Retinal pigment epithelial cell (primary cell): ENCODE results near the gene PARD3.
A peak's percentile ranks its signal among the peaks of the same experiment; 100 is the strongest.

Experiments
- DNase-seq: peaks from one replicate; pipeline ENCODE4 v3.0.0-alpha.2; 2010; ENCODE audit warnings: low read depth
- H3K4me3 ChIP-seq: 2 replicates; pipeline ENCODE4 v1.5.1; 2011; ENCODE audit warnings: mild to moderate bottlenecking, low read length, control low read depth, moderate library complexity
- TF ChIP-seq, protein P1 (sequence below): conservative IDR thresholded peaks from 2 replicates; pipeline ENCODE4 v1.5.1; 2011; ENCODE audit warnings: low read depth, low read length, control low read depth, inconsistent platforms

The PARD3 gene

DNA sequence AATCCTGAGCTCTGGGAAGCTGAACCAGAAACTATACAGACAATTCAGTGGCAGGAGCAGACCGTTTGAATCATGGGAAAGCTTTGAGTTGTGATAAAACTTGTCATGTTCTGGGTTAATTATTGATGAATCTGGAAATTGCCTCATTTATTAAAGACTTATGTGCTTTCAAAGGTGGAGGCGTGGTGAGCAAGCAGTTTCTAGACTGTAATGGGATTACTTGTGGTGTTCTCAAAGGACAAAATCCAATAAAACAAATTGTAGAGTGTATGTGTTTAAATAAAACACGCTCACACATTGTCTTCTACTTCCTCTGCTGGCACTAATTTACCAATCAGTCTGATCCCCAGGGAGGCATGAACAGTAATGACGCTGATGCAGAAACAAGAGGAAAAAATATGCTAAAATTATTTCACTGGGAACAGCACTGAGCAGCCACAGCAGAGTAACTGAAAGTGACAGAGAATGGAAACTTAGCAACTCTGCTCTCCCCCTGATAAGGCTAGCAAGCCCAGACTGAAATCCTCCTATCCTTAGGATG, 25.1 kb downstream of the PARD3 start:
- no peak overlapping the region for H3K4me3 ChIP-seq
- no peak for DNase-seq
- TF ChIP-seq, protein P1, sequence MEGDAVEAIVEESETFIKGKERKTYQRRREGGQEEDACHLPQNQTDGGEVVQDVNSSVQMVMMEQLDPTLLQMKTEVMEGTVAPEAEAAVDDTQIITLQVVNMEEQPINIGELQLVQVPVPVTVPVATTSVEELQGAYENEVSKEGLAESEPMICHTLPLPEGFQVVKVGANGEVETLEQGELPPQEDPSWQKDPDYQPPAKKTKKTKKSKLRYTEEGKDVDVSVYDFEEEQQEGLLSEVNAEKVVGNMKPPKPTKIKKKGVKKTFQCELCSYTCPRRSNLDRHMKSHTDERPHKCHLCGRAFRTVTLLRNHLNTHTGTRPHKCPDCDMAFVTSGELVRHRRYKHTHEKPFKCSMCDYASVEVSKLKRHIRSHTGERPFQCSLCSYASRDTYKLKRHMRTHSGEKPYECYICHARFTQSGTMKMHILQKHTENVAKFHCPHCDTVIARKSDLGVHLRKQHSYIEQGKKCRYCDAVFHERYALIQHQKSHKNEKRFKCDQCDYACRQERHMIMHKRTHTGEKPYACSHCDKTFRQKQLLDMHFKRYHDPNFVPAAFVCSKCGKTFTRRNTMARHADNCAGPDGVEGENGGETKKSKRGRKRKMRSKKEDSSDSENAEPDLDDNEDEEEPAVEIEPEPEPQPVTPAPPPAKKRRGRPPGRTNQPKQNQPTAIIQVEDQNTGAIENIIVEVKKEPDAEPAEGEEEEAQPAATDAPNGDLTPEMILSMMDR = no peak

DNA sequence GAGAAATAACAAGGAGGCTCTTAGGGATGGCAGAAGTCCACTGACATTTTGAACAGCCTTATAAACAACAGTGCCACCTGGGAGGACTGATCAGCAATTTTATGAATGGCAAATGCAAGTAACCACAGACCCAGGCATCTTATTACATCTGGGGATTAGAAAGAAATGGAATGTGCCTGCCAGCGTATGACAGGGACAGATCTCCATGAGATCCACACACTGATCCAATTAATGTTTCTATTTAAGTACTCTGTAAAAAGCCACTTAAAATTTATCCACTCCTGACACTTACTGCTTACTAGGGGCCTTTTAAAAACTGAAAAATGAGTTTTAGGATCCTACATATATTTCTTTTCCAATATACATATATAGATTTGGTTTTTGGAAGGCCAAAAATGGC, 28.6 kb downstream of the PARD3 start:
- H3K4me3 ChIP-seq = no peak overlapping the region
- TF ChIP-seq, protein P1 = no peak
- DNase-seq = peak; percentile 66

DNA sequence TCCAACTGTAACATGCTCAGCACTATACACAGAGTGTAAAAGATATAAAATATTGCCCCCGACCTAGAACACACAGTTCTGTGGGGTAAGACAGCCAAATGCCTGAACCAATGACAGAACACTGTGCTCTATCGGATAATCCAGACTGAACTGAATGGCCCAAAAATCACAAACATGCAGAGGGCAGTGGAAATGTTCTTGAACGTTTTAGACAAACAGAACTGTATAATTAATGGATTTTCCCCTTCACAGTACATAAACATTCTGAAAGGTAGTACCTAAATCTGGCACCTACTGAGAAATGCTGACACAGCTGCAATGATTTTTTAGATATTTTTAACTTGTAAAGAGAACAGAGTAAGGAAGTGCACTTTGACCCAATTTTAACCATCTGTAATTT, 33.4 kb downstream of the PARD3 start:
- H3K4me3 ChIP-seq = no peak overlapping the region
- no peak for DNase-seq
- TF ChIP-seq, protein P1 = no peak

DNA sequence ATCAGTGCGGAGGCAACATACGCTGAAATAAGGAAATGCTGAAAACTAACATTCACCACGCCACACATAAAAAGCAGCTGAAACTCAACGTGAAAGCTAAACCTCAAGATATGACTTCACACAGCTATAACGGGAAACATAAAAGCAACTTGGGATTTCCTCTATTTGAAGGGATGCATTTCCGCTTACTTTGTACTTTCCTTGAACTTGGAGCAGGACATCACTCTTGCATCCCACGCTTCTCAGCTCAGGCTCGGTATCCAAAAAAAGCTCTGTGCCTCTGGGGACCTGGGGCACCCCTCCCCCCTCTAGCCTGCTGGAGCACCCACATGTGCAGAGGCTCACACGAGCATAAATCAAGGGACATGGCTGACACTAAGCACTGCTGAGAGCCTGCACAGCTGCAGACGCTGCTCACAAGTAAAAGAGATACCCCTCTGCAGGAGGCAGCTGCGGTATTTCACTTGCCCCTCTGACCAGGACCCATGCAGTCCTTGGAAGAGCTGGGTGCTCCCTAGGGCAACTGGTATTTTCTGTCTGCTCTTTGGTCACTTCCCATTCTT, 34.2 kb downstream of the PARD3 start:
- DNase-seq = no peak
- TF ChIP-seq, protein P1 = no peak
- no peak overlapping the region for H3K4me3 ChIP-seq

DNA sequence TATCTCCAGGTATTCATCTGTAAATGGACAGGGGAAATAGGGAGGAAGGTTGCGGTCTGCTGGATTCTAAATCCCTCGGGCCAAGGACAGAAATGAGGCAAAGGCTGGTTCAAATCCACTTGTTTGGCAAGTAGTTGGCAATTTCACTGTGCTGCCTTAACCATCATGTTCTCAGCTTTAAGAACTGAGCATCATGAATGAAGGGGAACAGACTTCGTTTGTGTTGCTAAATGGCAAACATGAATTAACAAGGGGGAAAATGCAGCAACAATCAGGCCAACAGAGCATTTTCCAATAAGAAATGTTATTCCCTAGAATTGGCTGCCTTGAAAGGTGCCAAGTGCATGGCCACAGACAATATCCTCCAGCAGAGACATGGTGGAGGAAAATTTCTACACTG, 36.9 kb downstream of the PARD3 start:
- H3K4me3 ChIP-seq = no peak overlapping the region
- no peak for DNase-seq
- TF ChIP-seq, protein P1 = no peak

DNA sequence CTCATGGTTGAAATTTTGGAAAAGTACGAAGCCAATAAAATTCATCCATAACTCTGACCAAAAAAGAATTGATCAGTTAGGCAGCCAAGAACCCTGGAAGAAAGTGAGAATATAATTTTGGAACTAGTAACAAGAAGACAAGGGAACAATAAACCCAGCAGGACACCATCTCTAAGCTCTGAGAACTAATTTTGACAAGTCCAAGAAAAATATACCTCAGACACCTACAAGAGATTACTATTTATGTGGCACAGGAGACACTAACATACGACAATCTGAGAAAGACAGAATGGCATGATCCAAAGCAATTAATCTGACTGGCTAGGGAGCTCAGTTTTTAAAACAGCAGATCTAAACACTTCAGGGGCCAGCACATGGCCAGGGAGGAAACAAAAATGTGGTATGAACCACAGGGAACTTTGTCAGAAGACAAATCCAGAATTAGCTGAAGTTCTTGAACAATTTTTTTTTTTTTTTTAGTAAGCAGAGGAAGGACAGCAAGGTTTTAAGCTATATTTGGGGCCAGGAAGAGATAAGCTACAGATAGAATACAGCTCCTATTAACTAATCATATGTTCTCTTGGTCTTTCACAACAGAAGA, 38.9 kb downstream of the PARD3 start:
- H3K4me3 ChIP-seq = no peak overlapping the region
- no peak for DNase-seq
- TF ChIP-seq, protein P1 = no peak

DNA sequence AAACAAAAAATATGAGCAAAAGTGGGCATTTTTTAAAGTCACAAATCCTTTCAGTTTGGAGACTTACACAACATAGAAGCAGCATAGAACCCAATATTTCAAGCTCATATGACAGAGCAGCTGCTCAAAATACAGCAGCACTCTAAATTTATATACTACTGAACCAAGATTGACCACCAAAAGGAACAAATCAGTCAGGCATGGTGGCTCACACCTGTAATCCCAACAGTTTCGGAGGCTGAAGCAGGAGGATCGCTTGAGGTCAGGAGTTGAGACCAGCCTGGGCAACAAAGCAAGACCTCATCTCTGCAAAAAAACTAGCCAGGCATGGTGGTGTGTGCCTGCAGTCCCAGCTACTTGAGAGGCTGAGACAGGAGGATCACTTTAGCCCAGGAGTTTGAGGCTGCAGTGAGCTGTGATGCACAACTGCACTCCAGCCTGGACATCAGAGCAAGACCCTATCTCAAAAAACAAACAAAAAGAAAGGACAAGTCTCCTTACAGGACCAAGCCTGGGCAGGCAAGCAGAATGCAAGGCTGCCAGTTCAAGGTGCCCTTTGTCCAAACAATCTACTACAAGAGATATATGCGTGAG, 40.0 kb downstream of the PARD3 start:
- H3K4me3 ChIP-seq = no peak overlapping the region
- no peak for DNase-seq
- TF ChIP-seq, protein P1 = no peak
